Central memory CD4-positive, alpha-beta T cell (primary cell): ENCODE measurements around the gene NAPSA.

Experiments
- DNase-seq: peaks from one replicate; pipeline ENCODE4 v3.0.0; 2022

The NAPSA gene

DNA sequence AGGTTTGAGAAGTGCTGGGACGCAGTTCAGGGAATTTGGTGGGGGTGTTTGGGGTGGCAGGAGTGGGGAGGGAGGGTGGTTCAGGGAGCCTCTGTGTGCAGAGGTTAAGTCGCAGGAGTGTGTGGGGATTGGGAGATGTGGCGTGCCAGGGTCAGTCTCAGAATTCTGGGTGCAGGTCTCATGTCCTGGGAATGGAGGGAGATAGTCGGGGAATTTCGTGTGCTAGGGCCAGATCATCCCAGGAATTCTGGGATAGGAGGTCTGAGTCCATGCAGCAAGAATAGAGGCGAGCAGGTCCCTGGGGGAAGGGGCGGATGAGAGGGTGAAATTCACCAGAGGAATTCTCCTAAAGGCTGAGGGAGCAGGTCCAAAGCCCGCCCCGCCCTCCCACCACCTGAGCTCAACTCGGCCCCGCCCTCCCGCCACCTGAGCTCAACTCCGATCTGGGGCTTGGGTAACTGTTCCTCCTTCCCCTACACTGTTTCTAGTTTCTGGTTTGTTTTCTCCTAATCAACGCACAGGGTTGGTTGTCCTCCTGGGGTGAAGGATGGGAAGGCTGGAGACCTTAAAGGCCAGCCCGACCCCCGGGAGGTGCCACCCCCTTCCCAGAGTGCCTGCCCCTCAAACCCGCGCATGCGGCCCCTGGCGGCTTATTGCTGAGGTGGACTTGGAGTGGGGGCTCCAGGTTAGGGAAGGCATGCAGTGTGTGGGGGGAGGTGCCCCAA is 51.5 kb downstream of the NAPSA start:
- DNase-seq = no peak

- no peak for DNase-seq
These were observed 52.2 kb downstream of the NAPSA start for GRCh38 chr19:50312967-50313811.

DNA sequence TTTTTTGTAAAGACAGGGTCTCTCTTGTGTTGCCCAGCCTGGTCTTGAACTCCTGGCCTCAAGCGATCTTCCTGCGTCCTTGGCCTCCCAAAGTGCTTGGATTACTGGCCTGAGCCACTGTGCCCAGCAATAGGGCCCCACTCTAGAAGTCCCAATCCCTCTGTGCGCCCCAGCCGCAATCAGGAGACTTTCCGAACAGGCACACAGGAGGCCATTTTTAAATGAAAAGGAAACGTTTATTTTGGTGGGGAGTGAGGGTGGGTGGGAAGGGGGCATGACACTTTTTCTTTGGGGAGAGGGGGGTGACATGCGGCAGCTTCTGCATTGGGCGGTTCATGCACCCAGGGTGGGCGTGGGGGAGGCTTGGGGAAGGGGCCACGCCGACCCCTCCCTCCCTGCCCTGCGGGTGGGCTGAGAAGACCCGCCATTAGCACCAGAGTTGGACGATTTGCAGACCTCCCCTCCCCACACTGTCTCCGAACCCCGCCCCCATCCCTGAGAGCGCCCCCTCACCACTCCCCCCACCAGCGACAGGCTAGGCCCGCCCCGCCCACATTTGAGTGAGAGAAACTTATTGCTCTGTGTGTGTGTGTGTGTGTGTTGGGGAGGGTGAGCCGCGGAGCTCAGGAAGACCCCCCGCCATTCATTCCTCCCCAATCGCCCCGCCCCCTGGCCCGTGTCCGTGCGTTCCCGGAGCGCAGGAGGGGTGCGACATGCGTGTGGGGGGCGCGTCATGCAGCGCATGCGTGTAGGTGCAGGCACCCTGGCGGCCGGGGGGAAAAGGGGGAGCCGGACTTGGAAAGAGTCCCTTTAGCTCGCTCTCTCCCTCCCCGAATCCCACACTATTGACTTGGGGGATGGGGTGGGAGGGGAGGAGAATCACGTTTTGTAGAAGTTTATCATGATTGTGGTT is 53.5 kb downstream of the NAPSA start:
- no peak for DNase-seq

- no peak for DNase-seq
These were observed 54.5 kb downstream of the NAPSA start for GRCh38 chr19:50310759-50311465.

DNA sequence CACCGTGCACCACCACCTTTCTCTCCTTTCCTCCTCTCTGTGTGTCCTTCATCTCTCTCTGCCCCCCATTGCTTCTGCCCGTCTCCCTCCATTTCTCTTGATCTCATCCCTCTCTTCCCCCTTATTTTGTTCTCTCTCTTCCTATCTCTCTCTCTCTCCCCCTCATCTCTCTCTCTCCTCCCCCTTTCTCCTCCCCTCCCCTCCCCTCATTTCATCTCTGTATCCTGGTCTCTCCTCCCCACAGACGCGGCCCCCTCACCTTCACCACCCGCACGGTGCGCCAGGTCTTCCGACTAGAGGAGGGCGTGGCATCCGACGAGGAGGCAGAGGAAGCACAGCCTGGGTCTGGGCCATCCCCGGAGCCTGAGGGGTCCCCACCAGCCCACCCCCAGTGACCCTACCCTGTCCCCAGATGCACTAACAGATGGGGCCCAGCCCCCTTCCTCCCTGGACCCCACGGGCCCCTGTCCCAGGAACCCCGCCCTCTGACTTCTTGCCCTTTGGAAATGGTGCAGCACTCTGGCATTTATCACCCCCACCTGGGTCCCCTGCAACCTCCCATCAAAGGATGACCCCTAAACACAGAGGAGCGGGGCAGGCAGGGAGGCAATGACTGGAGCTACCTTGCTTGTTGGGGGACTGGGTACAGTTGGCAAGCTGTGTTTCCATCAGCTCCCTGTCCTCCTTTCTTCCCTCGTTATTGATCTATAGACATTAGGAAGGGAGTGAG is 55.9 kb downstream of the NAPSA start:
- DNase-seq = no peak

DNA sequence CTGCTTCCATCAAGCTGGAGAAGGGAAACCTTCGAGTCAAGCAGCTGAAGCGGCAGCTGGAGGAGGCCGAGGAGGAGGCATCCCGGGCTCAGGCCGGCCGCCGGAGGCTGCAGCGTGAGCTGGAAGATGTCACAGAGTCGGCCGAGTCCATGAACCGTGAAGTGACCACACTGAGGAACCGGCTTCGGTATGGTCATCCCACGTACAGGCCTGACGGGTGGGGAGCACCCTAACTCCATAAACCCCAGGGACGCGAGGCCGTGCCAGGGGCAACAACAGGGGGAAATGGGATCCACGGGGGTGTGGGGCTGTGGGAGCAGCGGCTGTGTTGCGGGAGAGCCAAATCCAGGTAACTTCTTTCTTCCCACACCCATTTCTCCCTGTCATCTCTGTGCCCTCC is 56.4 kb downstream of the NAPSA start:
- no peak for DNase-seq
